ENCODE measurements around the gene CUL1.

GRCh38 chr7:148772297-148773089 is 73.8 kb downstream of the CUL1 start:
- TF ChIP-seq CTCF (IDR thresholded peaks at IDR 0.05) (no peak), POLR2AphosphoS5 (IDR thresholded peaks at IDR 0.05) (no peak), POLR2A (IDR thresholded peaks at IDR 0.05) (no peak), EP300 (IDR thresholded peaks at IDR 0.05) (no peak)

All from upper lobe of left lung (tissue), 4 donors.